H9 (cell line): ENCODE results near the gene MGP. TPM values are rescaled to one million over a fixed set of nuclear protein-coding genes. Genes with fewer than 3 reads are reported as not detected.

Experiments
- DNase-seq: peaks from one replicate; pipeline ENCODE4 v3.0.0-alpha.2; 2017
- H2AFZ ChIP-seq: one replicate; pipeline ENCODE4 v1.6.1; 2013; ENCODE audit warnings: mild to moderate bottlenecking, low read length, control low read depth, moderate library complexity
- H2AK5ac ChIP-seq: 2 replicates; pipeline ENCODE4 v1.6.1; 2013; ENCODE audit warnings: low read length, control low read depth, mixed read lengths; ENCODE audit not compliant: insufficient read length
- H2BK120ac ChIP-seq: one replicate; pipeline ENCODE4 v1.6.1; 2013; ENCODE audit warnings: low read depth, mild to moderate bottlenecking, low read length, control low read depth, inconsistent platforms; ENCODE audit not compliant: poor library complexity, severe bottlenecking
- H2BK12ac ChIP-seq: 2 replicates; pipeline ENCODE4 v1.6.1; 2013; ENCODE audit warnings: low read length, control low read depth, mixed read lengths, low read depth; ENCODE audit not compliant: insufficient read length
- H2BK15ac ChIP-seq: 2 replicates; pipeline ENCODE4 v1.6.1; 2013; ENCODE audit warnings: low read depth, low read length, control low read depth
- H2BK20ac ChIP-seq: one replicate; pipeline ENCODE4 v1.6.1; 2013; ENCODE audit warnings: low read depth, mild to moderate bottlenecking, low read length, control low read depth, inconsistent platforms; ENCODE audit not compliant: poor library complexity, severe bottlenecking
- H2BK5ac ChIP-seq: 2 replicates; pipeline ENCODE4 v1.6.1; 2013; ENCODE audit warnings: low read length, control low read depth, mixed read lengths; ENCODE audit not compliant: insufficient read length
- H3K14ac ChIP-seq: 2 replicates; pipeline ENCODE4 v1.6.1; 2013; ENCODE audit warnings: low read length, control low read depth; ENCODE audit not compliant: insufficient read depth
- H3K18ac ChIP-seq: 2 replicates; pipeline ENCODE4 v1.6.1; 2013; ENCODE audit warnings: low read depth, mild to moderate bottlenecking, mixed read lengths, low read length, control low read depth; ENCODE audit not compliant: insufficient read length
- H3K23ac ChIP-seq: 2 replicates; pipeline ENCODE4 v1.6.1; 2013; ENCODE audit warnings: low read length, control low read depth, mixed read lengths, low read depth; ENCODE audit not compliant: insufficient read length
- H3K23me2 ChIP-seq: 2 replicates; pipeline ENCODE4 v1.6.1; 2013; ENCODE audit warnings: low read depth, mild to moderate bottlenecking, mixed read lengths, low read length, control low read depth; ENCODE audit not compliant: insufficient read length, poor library complexity, severe bottlenecking
- H3K27ac ChIP-seq: 2 replicates; pipeline ENCODE4 v1.5.1; 2013; ENCODE audit warnings: low read length, control low read depth, mixed read lengths, low read depth; ENCODE audit not compliant: insufficient read length
- H3K27me3 ChIP-seq: 2 replicates; pipeline ENCODE4 v1.6.1; 2013; ENCODE audit warnings: low read length, control low read depth, inconsistent platforms; ENCODE audit not compliant: insufficient read depth
- H3K4ac ChIP-seq: 2 replicates; pipeline ENCODE4 v1.6.1; 2013; ENCODE audit warnings: low read depth, mild to moderate bottlenecking, control low read depth, inconsistent platforms, low read length, moderate library complexity
- H3K4me1 ChIP-seq: 2 replicates; pipeline ENCODE4 v1.6.1; 2013; ENCODE audit warnings: low read length, control low read depth, inconsistent platforms; ENCODE audit not compliant: insufficient read depth
- H3K4me2 ChIP-seq: 2 replicates; pipeline ENCODE4 v1.6.1; 2013; ENCODE audit warnings: low read length, control low read depth, mixed read lengths; ENCODE audit not compliant: insufficient read length, insufficient read depth
- H3K56ac ChIP-seq: 2 replicates; pipeline ENCODE4 v1.6.1; 2013; ENCODE audit warnings: low read depth, mild to moderate bottlenecking, mixed read lengths, low read length, control low read depth; ENCODE audit not compliant: insufficient read length
- H3K79me1 ChIP-seq: 2 replicates; pipeline ENCODE4 v1.6.1; 2013; ENCODE audit warnings: low read depth, mild to moderate bottlenecking, moderate library complexity, low read length, control low read depth, inconsistent platforms; ENCODE audit not compliant: insufficient read depth, poor library complexity, severe bottlenecking
- H3K79me2 ChIP-seq: 2 replicates; pipeline ENCODE4 v1.6.1; 2013; ENCODE audit warnings: low read length, control low read depth, inconsistent platforms; ENCODE audit not compliant: insufficient read depth
- H3K9ac ChIP-seq: 2 replicates; pipeline ENCODE4 v1.6.1; 2013; ENCODE audit warnings: low read length, control low read depth, mixed read lengths; ENCODE audit not compliant: insufficient read length; ENCODE audit errors: extremely low read depth
- H3K9me3 ChIP-seq: one replicate; pipeline ENCODE4 v1.6.1; 2013; ENCODE audit warnings: low read depth, low read length, inconsistent platforms; ENCODE audit not compliant: control insufficient read depth
- H3T11ph ChIP-seq: one replicate; pipeline ENCODE4 v1.6.1; 2013; ENCODE audit warnings: mild to moderate bottlenecking, low read length, control low read depth, inconsistent platforms
- H4K20me1 ChIP-seq: one replicate; pipeline ENCODE4 v1.6.1; 2013; ENCODE audit not compliant: control insufficient read depth, insufficient read length, insufficient read depth
- H4K5ac ChIP-seq: 2 replicates; pipeline ENCODE4 v1.6.1; 2013; ENCODE audit warnings: low read depth, mild to moderate bottlenecking, mixed read lengths, low read length, control low read depth; ENCODE audit not compliant: insufficient read length
- H4K8ac ChIP-seq: replicated peaks from 2 replicates; pipeline ENCODE4 v1.6.1; 2013; ENCODE audit warnings: low read length, control low read depth, mixed read lengths, low read depth; ENCODE audit not compliant: insufficient read length
- H4K91ac ChIP-seq: 2 replicates; pipeline ENCODE4 v1.6.1; 2013; ENCODE audit warnings: low read depth, mild to moderate bottlenecking, moderate library complexity, mixed read lengths, low read length, control low read depth; ENCODE audit not compliant: insufficient read length
- H3K27ac Mint-ChIP-seq, 3 experiments: 2 replicates in 2 of 3; 3 replicates in 1 of 3; pipeline ENCODE4 v1.8.0; 2020 to 2021; ENCODE audit warnings: mixed read lengths in 3 of 3, mild to moderate bottlenecking in 1 of 3, moderate library complexity in 1 of 3
- H3K27me3 Mint-ChIP-seq: 2 replicates; pipeline ENCODE4 v1.8.0; 2021; ENCODE audit warnings: low read depth, mild to moderate bottlenecking, moderate library complexity, mixed read lengths
- H3K36me3 Mint-ChIP-seq, 3 experiments: 2 replicates in 2 of 3; 3 replicates in 1 of 3; pipeline ENCODE4 v1.8.0; 2020 to 2021; ENCODE audit warnings: low read depth in 3 of 3, mixed read lengths in 3 of 3; ENCODE audit not compliant: insufficient read depth in 1 of 3
- H3K4me1 Mint-ChIP-seq, 2 experiments: 2 replicates each; pipeline ENCODE4 v1.8.0; 2020; ENCODE audit warnings: mixed read lengths in 2 of 2
- H3K4me3 Mint-ChIP-seq, 2 experiments: 2 replicates in 1 of 2; 3 replicates in 1 of 2; pipeline ENCODE4 v1.8.0; 2020 to 2021; ENCODE audit warnings: mild to moderate bottlenecking in 2 of 2, mixed read lengths in 2 of 2, moderate library complexity in 1 of 2
- H3K9me3 Mint-ChIP-seq, 2 experiments: 2 replicates in 1 of 2; 3 replicates in 1 of 2; pipeline ENCODE4 v1.8.0; 2020; ENCODE audit warnings: mild to moderate bottlenecking in 2 of 2, mixed read lengths in 2 of 2, moderate library complexity in 1 of 2
- CTCF ChIP-seq: fragments of 200-600 bp; sonication (generic); conservative IDR thresholded peaks from 3 replicates; pipeline ENCODE4 v1.8.0; 2021; ENCODE audit warnings: antibody characterized with exemption, mild to moderate bottlenecking
- WGBS: extraction: QIAGEN DNeasy Blood & Tissue Kit; methylation state at CpG from one replicate; pipeline ENCODE4 v1.1.7; 2013; ENCODE audit warnings: missing lambda C conversion rate, low lambda C conversion rate, mixed read lengths; ENCODE audit not compliant: insufficient read length; ENCODE audit errors: extremely low coverage; 5-methylcytosine and 5-hydroxymethylcytosine counted together
- total RNA-seq: library from RNA; stranded (reverse); gene quantifications from 2 replicates; pipeline ENCODE4 v1.2.1, GENCODE V29; 2021

MGP gene
- total RNA-seq, 1 experiment from 2014 or later: not detected

GRCh38 chr12:14911131-14911530 is 25.5 kb upstream of the MGP start:
- Histone ChIP-seq H3K23me2 (no peaks in the 10 kb centered on the region), H3K27me3 (no peaks in the 10 kb centered on the region), H2BK5ac (no peak overlapping the region), H2BK12ac (no peak overlapping the region), H3K18ac (no peak overlapping the region), H3T11ph (no peak overlapping the region), H3K27ac (no peak overlapping the region), H4K8ac (no peak overlapping the region), H3K4me2 (no peak overlapping the region), H3K9me3 (no peaks in the 10 kb centered on the region), H3K9ac (no peak overlapping the region), H3K23ac (no peak overlapping the region), H3K14ac (no peak overlapping the region), H2BK20ac (no peak overlapping the region), H4K91ac (no peak overlapping the region), H4K5ac (no peak overlapping the region), H3K79me1 (no peaks in the 10 kb centered on the region), H2AFZ (no peak overlapping the region), H4K20me1 (no peaks in the 10 kb centered on the region), H3K79me2 (no peaks in the 10 kb centered on the region), H3K56ac (no peak overlapping the region), H3K4me1 (no peaks in the 10 kb centered on the region), H2BK120ac (no peak overlapping the region), H2BK15ac (no peak overlapping the region), H2AK5ac (no peak overlapping the region), H3K4ac (no peak overlapping the region)
- Mint-ChIP-seq H3K4me1 (no peaks in the 10 kb centered on the region), H3K27ac (no peak overlapping the region; a peak in 1 of 7 replicates), H3K36me3 (no peaks in the 10 kb centered on the region), H3K4me3 (no peak overlapping the region), H3K9me3 (no peaks in the 10 kb centered on the region), H3K27me3 (no peaks in the 10 kb centered on the region)
- TF ChIP-seq CTCF: no peak
- no peak for DNase-seq
- no CpG with 5 or more reads among the region's 2 CpGs for WGBS
